Stimulated activated CD8-positive, alpha-beta memory T cell treated with anti-CD3 and anti-CD28 coated beads, Interleukin-15, amount 100 ng/mL, for 24 hours (primary cell): ENCODE measurements around the gene APIP.

ENCODE experiments used
- DNase-seq: peaks from one replicate; pipeline ENCODE4 v3.0.0-alpha.2; 2020; ENCODE audit warnings: low read depth

APIP gene

GRCh38 chr11:34916015-34916842 is at the start of gene APIP, which contains the start of gene PDHX:
TSS of gene APIP (minus strand) at chr11:34916379. CDS start at chr11:34916284, 95 bp downstream.
TSS of gene PDHX (plus strand) at chr11:34916618. CDS start at chr11:34916656, 38 bp downstream.
- peak; percentile 91 for DNase-seq

GRCh38 chr11:34964610-34965331 is 48.6 kb upstream of the APIP start:
- DNase-seq, result no peak

- DNase-seq, result no peak
These were observed 47.2 kb upstream of the APIP start for GRCh38 chr11:34963351-34963750.

GRCh38 chr11:34962034-34962433 is 45.9 kb upstream of the APIP start:
- no peak for DNase-seq

GRCh38 chr11:34960277-34960676 is 44.1 kb upstream of the APIP start:
- no peak for DNase-seq

- no peak for DNase-seq
These were observed 43.6 kb upstream of the APIP start for GRCh38 chr11:34959770-34960169.

GRCh38 chr11:34957606-34958005 is 41.4 kb upstream of the APIP start:
- DNase-seq, result no peak

- DNase-seq, result no peak
These were observed 41.0 kb upstream of the APIP start for GRCh38 chr11:34957206-34957605.

GRCh38 chr11:34953955-34954354 is 37.8 kb upstream of the APIP start:
- DNase-seq, result no peak

GRCh38 chr11:34948696-34949095 is 32.5 kb upstream of the APIP start:
- no peak for DNase-seq

GRCh38 chr11:34944692-34945091 is 28.5 kb upstream of the APIP start:
- DNase-seq, result no peak

- DNase-seq, result no peak
These were observed 25.5 kb upstream of the APIP start for GRCh38 chr11:34941688-34942087.

- no peak for DNase-seq
These were observed 24.0 kb upstream of the APIP start for GRCh38 chr11:34940026-34940677.

GRCh38 chr11:34938611-34939010 is 22.4 kb upstream of the APIP start:
- no peak for DNase-seq

- no peak for DNase-seq
These were observed 20.9 kb upstream of the APIP start for GRCh38 chr11:34936945-34937629.

- DNase-seq, result no peak
These were observed 13.9 kb upstream of the APIP start for GRCh38 chr11:34929794-34930763.

- no peak for DNase-seq
These were observed 12.9 kb upstream of the APIP start for GRCh38 chr11:34928960-34929680.

GRCh38 chr11:34928268-34928959 is 12.2 kb upstream of the APIP start:
- no peak for DNase-seq

- no peak for DNase-seq
These were observed 10.6 kb upstream of the APIP start for GRCh38 chr11:34926831-34927132.
